Measurements from ENCODE around the gene CD19.

DNA sequence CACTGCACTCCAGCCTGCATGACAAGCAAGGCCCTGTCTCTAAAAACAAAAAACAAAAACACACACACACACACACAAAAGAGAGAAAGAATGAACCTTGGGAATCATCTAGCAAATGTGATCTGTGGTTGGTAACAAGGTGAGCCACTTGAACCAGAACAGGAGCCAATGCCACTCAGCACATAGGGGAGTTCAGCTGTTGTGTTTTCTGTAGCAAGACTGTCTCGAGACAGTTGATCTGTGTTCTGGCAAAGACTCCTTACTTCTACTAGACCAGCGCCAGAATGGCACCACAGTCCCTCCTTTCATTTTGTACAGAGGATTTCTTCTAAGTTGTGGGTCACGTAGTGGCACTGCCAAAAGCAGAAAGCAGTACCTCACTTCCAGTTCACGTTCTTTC lies 32.8 kb upstream of the CD19 start:
- TF ChIP-seq, protein P1, sequence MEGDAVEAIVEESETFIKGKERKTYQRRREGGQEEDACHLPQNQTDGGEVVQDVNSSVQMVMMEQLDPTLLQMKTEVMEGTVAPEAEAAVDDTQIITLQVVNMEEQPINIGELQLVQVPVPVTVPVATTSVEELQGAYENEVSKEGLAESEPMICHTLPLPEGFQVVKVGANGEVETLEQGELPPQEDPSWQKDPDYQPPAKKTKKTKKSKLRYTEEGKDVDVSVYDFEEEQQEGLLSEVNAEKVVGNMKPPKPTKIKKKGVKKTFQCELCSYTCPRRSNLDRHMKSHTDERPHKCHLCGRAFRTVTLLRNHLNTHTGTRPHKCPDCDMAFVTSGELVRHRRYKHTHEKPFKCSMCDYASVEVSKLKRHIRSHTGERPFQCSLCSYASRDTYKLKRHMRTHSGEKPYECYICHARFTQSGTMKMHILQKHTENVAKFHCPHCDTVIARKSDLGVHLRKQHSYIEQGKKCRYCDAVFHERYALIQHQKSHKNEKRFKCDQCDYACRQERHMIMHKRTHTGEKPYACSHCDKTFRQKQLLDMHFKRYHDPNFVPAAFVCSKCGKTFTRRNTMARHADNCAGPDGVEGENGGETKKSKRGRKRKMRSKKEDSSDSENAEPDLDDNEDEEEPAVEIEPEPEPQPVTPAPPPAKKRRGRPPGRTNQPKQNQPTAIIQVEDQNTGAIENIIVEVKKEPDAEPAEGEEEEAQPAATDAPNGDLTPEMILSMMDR (IDR thresholded peaks at IDR 0.05), result no peak
- TF ChIP-seq POLR2A (IDR thresholded peaks at IDR 0.05), result no peak
